ENCODE data around the gene ST6GAL2.

The ST6GAL2 gene

GRCh38 chr2:106816974-106817373, 69.0 kb downstream of the ST6GAL2 start:
- no peak for DNase-seq

GRCh38 chr2:106812841-106813240, 73.1 kb downstream of the ST6GAL2 start:
- DNase-seq: no peak

- DNase-seq: no peak
Measured at GRCh38 chr2:106812383-106812782, 73.6 kb downstream of the ST6GAL2 start.

- DNase-seq: no peak
Measured at GRCh38 chr2:106805716-106806115, 80.3 kb downstream of the ST6GAL2 start.

- no peak for DNase-seq
Measured at GRCh38 chr2:106804161-106804560, 81.8 kb downstream of the ST6GAL2 start.

GRCh38 chr2:106800976-106801655, 84.9 kb downstream of the ST6GAL2 start:
- DNase-seq: no peak

GRCh38 chr2:106800180-106800579, 85.8 kb downstream of the ST6GAL2 start:
- DNase-seq: no peak

- no peak for DNase-seq
Measured at GRCh38 chr2:106798826-106799552, 87.0 kb downstream of the ST6GAL2 start.

GRCh38 chr2:106797494-106797893, 88.5 kb downstream of the ST6GAL2 start:
- no peak for DNase-seq

GRCh38 chr2:106792671-106793070, 93.3 kb downstream of the ST6GAL2 start:
- no peak for DNase-seq

- no peak for DNase-seq
Measured at GRCh38 chr2:106789185-106789584, 96.8 kb downstream of the ST6GAL2 start.

GRCh38 chr2:106782681-106783080, 103.3 kb downstream of the ST6GAL2 start:
- no peak for DNase-seq

- DNase-seq: no peak
Measured at GRCh38 chr2:106781196-106781595, 104.8 kb downstream of the ST6GAL2 start.

GRCh38 chr2:106771811-106772210, 114.2 kb downstream of the ST6GAL2 start:
- DNase-seq: no peak

- no peak for DNase-seq
Measured at GRCh38 chr2:106770986-106771385, 115.0 kb downstream of the ST6GAL2 start.

- DNase-seq: no peak
Measured at GRCh38 chr2:106764614-106765013, 121.4 kb downstream of the ST6GAL2 start.

GRCh38 chr2:106759966-106760365, 126.0 kb downstream of the ST6GAL2 start:
- no peak for DNase-seq

- no peak for DNase-seq
Measured at GRCh38 chr2:106758901-106759497, 127.0 kb downstream of the ST6GAL2 start.
